Cardiac muscle cell (in vitro differentiated cells and primary cell): ENCODE data around the gene SSPN. TPM values are rescaled to one million over a fixed set of nuclear protein-coding genes. Genes with fewer than 3 reads are reported as not detected.
A peak's percentile ranks its signal among the peaks of the same experiment; 100 is the strongest.

ENCODE experiments used
- DNase-seq, 2 donors: peaks; one replicate each; pipeline versions ENCODE4 v3.0.0 to v3.0.0-alpha.2; 2010 to 2017; ENCODE audit warnings: low read depth in 1 of 2, low spot score in 1 of 2
- H3K27ac ChIP-seq: fragments of 200-600 bp; sonication (generic); 2 replicates; pipeline ENCODE4 v1.5.1; 2016
- H3K27me3 ChIP-seq: fragments of 200-600 bp; sonication (generic); 2 replicates; pipeline ENCODE4 v1.6.0; 2016; ENCODE audit warnings: control low read depth
- H3K36me3 ChIP-seq: fragments of 200-600 bp; sonication (generic); 2 replicates; pipeline ENCODE4 v1.5.1; 2016; ENCODE audit warnings: control low read depth
- H3K4me1 ChIP-seq: fragments of 200-600 bp; sonication (generic); 2 replicates; pipeline ENCODE4 v1.8.1; 2017; ENCODE audit warnings: low read depth, mild to moderate bottlenecking, mixed run types
- H3K4me3 ChIP-seq: fragments of 200-600 bp; sonication (generic); 2 replicates; pipeline ENCODE4 v1.5.1; 2016; ENCODE audit warnings: mild to moderate bottlenecking
- H3K9me3 ChIP-seq: fragments of 200-600 bp; sonication (generic); 2 replicates; pipeline ENCODE4 v1.5.1; 2017; ENCODE audit warnings: low read depth, mild to moderate bottlenecking, control low read depth
- polyA plus RNA-seq: library from polyadenylated mRNA; unstranded; fragments of >200 nt; fragmentation: Nextera tagmentation; extraction: Ambion mirVana; gene quantifications from 2 replicates; pipeline ENCODE4 v1.2.1, GENCODE V29; 2016
- total RNA-seq: library from RNA; depleted of rRNA; stranded (reverse); fragments of >200 nt; gene quantifications from 2 replicates; pipeline ENCODE4 v1.2.3, GENCODE V29; 2016
- TF ChIP-seq, protein P1 (sequence below): IDR thresholded peaks from 2 replicates; pipeline ENCODE4 v1.5.1; 2012; ENCODE audit warnings: low read depth, mild to moderate bottlenecking, low read length

Gene SSPN
- total and polyA plus RNA-seq, 2 experiments from 2014 or later: 3.5 to 4.0 TPM

GRCh38 chr12:26187014-26187798 lies 8.2 kb upstream of the SSPN start:
- DNase-seq: no peak
- Histone ChIP-seq H3K36me3 (no peaks in the 10 kb centered on the region), H3K27ac (no peak overlapping the region), H3K4me3 (no peak overlapping the region), H3K27me3 (no peaks in the 10 kb centered on the region), H3K9me3 (no peaks in the 10 kb centered on the region), H3K4me1 (no peaks in the 10 kb centered on the region)
- TF ChIP-seq, protein P1, sequence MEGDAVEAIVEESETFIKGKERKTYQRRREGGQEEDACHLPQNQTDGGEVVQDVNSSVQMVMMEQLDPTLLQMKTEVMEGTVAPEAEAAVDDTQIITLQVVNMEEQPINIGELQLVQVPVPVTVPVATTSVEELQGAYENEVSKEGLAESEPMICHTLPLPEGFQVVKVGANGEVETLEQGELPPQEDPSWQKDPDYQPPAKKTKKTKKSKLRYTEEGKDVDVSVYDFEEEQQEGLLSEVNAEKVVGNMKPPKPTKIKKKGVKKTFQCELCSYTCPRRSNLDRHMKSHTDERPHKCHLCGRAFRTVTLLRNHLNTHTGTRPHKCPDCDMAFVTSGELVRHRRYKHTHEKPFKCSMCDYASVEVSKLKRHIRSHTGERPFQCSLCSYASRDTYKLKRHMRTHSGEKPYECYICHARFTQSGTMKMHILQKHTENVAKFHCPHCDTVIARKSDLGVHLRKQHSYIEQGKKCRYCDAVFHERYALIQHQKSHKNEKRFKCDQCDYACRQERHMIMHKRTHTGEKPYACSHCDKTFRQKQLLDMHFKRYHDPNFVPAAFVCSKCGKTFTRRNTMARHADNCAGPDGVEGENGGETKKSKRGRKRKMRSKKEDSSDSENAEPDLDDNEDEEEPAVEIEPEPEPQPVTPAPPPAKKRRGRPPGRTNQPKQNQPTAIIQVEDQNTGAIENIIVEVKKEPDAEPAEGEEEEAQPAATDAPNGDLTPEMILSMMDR: no peak

GRCh38 chr12:26188127-26188526 lies 7.2 kb upstream of the SSPN start:
- no peaks in the 10 kb centered on the region for H3K36me3 ChIP-seq
- no peaks in the 10 kb centered on the region for H3K9me3 ChIP-seq
- H3K27me3 ChIP-seq: peaks cover 3% of the 10 kb centered on the region
- no peak overlapping the region for H3K27ac ChIP-seq
- H3K4me3 ChIP-seq: no peak overlapping the region
- H3K4me1 ChIP-seq: no peaks in the 10 kb centered on the region
- TF ChIP-seq, protein P1: no peak
- DNase-seq: peak in 1 of 2 donors; percentile 39

GRCh38 chr12:26188641-26189040 lies 6.7 kb upstream of the SSPN start:
- Histone ChIP-seq H3K36me3 (no peaks in the 10 kb centered on the region), H3K27me3 (peaks cover 8% of the 10 kb centered on the region), H3K4me3 (no peak overlapping the region), H3K27ac (no peak overlapping the region), H3K9me3 (no peaks in the 10 kb centered on the region), H3K4me1 (no peaks in the 10 kb centered on the region)
- no peak for DNase-seq
- TF ChIP-seq, protein P1: no peak

DNA sequence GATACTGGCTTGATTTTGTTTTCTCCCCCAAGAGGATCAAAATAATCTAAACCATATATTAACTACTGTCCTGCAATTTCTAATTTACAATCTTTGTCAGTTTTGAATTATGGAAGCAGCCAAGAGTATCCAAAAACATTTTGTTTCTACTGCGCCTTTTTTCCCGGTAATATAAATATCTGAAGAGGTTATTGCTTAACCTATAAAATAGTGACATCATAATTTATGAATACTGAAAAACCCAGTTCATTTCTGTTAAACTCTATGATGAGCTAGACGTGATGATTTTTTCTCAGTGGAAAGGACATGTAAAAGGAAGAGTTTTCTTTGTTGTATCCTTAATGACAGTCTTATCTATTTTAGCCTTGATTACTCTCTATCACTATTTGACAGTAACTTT lies 3.2 kb upstream of the SSPN start:
- H3K4me1 ChIP-seq: no peaks in the 10 kb centered on the region
- no peak overlapping the region for H3K27ac ChIP-seq
- H3K9me3 ChIP-seq: no peaks in the 10 kb centered on the region
- no peak overlapping the region for H3K4me3 ChIP-seq
- peaks cover 36% of the 10 kb centered on the region for H3K27me3 ChIP-seq
- no peaks in the 10 kb centered on the region for H3K36me3 ChIP-seq
- no peak for DNase-seq
- TF ChIP-seq, protein P1: no peak

- H3K27me3 ChIP-seq: peaks cover 50% of the 10 kb centered on the region
- H3K9me3 ChIP-seq: no peaks in the 10 kb centered on the region
- no peak overlapping the region for H3K27ac ChIP-seq
- TF ChIP-seq, protein P1: no peak
- no peaks in the 10 kb centered on the region for H3K4me1 ChIP-seq
- DNase-seq: no peak
- no peaks in the 10 kb centered on the region for H3K36me3 ChIP-seq
- no peak overlapping the region for H3K4me3 ChIP-seq
These were observed 1.8 kb upstream of the SSPN start for GRCh38 chr12:26193539-26193938.
